BE2C (cell line): ENCODE results near the gene INPP5E.

Experiments
- DNase-seq: peaks from one replicate; pipeline ENCODE4 v3.0.0-alpha.2; 2020
- H3K27me3 ChIP-seq: fragments of 250-450 bp; sonication (Bioruptor Pico); 2 replicates; pipeline ENCODE4 v1.5.1; 2020; ENCODE audit warnings: mild to moderate bottlenecking
- H3K36me3 ChIP-seq: fragments of 250-450 bp; sonication (Bioruptor Pico); 2 replicates; pipeline ENCODE4 v1.5.1; 2020; ENCODE audit warnings: mild to moderate bottlenecking
- H3K4me1 ChIP-seq: fragments of 250-450 bp; sonication (Bioruptor Pico); 2 replicates; pipeline ENCODE4 v1.5.1; 2020
- H3K4me3 ChIP-seq: 2 replicates; pipeline ENCODE4 v1.5.1; 2011; ENCODE audit warnings: low read depth, low read length
- H3K9me3 ChIP-seq: fragments of 250-450 bp; sonication (Bioruptor Pico); 2 replicates; pipeline ENCODE4 v1.5.1; 2020
- TF ChIP-seq, protein P1 (sequence below): IDR thresholded peaks from 2 replicates; pipeline ENCODE4 v1.5.1; 2012; ENCODE audit warnings: mild to moderate bottlenecking, low read depth, low read length

The INPP5E gene

DNA sequence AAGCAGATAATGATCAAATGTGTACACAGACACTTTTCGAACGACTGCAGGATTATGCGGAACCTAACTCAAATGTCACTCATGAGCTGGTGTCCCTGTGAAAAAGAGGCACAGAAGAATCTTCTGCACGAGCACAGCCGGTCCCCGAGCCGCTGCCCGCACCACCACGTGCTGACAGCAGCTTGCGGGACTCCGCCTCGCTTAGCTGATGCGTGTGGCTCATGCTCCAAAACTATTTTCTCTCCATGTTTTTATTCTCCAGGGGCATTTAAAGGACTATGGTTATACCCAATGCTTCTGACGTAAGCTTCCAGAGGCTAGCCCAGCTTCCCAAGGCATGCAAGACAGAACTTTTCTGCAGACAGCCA is 33.7 kb upstream of the INPP5E start:
- H3K36me3 ChIP-seq = peaks cover 90% of the 10 kb centered on the region

DNA sequence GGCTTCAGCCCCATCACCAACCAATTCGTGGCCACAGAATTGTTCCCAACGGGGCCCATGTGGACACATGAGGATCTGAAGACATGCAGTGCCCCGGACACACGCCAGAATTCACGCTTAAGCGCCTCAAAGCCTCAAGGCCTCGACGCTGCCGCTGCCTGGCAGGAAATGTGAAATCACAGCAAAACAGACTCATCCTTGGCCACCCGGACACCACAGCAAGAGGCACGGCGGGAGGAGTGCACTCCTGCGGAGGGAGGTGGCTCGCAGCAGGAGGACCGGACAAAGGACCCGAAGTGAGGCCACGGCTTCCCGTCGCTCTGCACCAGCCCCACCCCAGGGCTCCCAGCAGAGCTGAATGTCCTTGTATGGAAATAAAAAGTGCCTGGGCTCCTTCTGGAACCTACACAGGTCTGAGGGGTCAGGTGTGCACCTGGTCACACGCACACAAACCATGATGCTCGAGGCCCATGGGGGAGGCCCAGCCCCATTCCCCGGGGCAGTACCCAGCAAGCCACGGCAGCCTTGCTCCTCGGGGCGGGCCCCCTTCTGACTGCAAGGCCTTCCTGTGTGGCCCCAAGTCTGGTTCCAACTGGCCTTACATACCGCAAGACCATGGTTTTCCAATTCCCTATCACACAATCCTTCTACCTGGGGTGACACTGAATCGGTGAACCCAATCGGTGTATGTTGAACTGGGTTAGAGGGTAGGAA is 33.2 kb upstream of the INPP5E start:
- H3K9me3 ChIP-seq = no peaks in the 10 kb centered on the region
- no peak for DNase-seq
- peaks cover 93% of the 10 kb centered on the region for H3K36me3 ChIP-seq
- H3K27me3 ChIP-seq = no peaks in the 10 kb centered on the region
- TF ChIP-seq, protein P1, sequence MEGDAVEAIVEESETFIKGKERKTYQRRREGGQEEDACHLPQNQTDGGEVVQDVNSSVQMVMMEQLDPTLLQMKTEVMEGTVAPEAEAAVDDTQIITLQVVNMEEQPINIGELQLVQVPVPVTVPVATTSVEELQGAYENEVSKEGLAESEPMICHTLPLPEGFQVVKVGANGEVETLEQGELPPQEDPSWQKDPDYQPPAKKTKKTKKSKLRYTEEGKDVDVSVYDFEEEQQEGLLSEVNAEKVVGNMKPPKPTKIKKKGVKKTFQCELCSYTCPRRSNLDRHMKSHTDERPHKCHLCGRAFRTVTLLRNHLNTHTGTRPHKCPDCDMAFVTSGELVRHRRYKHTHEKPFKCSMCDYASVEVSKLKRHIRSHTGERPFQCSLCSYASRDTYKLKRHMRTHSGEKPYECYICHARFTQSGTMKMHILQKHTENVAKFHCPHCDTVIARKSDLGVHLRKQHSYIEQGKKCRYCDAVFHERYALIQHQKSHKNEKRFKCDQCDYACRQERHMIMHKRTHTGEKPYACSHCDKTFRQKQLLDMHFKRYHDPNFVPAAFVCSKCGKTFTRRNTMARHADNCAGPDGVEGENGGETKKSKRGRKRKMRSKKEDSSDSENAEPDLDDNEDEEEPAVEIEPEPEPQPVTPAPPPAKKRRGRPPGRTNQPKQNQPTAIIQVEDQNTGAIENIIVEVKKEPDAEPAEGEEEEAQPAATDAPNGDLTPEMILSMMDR = no peak
- H3K4me3 ChIP-seq = no peak overlapping the region
- H3K4me1 ChIP-seq = no peaks in the 10 kb centered on the region

More for the DNA sequence above, 33.7 kb upstream of the INPP5E start:
- TF ChIP-seq, protein P1 = no peak
- H3K4me1 ChIP-seq = no peaks in the 10 kb centered on the region
- H3K9me3 ChIP-seq = no peaks in the 10 kb centered on the region
- no peak for DNase-seq
- H3K27me3 ChIP-seq = no peaks in the 10 kb centered on the region
- no peak overlapping the region for H3K4me3 ChIP-seq

DNA sequence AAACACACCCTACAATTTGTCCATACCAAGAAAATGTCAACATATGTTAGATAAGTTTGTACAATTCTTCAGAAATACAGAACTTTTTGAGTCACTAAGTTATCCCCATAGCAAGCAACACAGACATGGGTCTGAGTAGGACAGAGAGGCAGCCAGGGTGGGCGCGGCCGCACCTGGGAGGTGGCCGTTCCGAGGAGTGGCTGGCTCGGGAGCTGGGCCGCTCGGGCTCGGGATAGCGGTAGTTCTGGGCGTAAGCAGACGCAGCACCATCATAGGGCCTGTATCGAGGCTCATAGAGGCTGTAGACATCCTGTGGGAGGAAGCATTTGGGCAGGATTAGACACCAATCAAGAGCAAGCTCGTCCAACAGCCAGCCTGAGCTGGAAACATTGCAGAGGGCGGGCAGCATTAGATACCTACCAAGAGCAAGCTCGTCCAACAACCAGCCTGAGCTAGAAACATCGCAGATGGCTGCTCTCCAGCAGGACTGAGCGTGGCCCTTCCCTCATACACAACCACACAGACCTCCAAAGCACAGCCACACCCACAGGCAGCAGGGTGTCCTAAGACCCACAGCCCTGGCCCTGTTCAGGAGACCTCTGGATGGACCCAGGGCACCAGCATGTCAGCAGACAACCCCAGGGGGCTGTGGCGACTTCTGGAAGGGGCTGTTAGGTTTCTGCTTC is 32.3 kb upstream of the INPP5E start:
- DNase-seq = no peak
- H3K36me3 ChIP-seq = peaks cover 90% of the 10 kb centered on the region
- no peaks in the 10 kb centered on the region for H3K9me3 ChIP-seq
- no peak overlapping the region for H3K4me3 ChIP-seq
- H3K4me1 ChIP-seq = no peaks in the 10 kb centered on the region
- H3K27me3 ChIP-seq = no peaks in the 10 kb centered on the region
- TF ChIP-seq, protein P1 = no peak

DNA sequence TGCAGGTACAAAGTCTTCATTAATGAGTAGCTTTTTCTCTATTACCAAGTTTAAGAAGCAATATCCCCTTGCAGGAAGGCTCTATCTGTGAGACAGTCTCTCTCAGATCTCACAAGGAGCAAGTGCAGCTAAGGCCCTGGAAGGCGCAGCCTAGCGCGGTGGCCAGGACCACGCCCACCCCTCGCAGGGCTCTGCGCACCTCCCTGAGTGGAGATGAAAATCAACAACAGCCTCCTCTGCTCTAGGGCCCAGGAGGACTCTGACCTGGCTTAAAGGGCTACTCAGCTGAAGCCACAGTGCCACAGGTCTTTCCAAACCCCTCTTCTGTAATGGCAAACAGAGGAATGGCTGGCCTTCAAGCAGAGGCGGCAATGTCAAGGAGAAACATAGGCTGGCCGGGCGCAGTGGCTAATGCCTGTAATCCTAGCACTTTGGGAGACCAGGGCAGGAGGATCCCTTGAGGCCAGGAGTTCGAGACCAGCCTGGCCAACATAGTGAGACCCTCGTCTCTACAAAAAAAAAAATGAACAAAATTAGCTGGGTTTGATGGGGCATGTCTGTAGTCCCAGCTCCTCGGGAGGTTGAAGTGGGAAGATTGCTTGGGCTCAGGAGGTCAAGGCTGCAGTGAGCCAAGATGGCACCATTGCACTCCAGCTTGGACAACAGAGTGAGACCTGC is 31.3 kb upstream of the INPP5E start:
- Histone ChIP-seq H3K36me3 (peaks cover 90% of the 10 kb centered on the region), H3K27me3 (no peaks in the 10 kb centered on the region), H3K4me1 (no peaks in the 10 kb centered on the region), H3K9me3 (no peaks in the 10 kb centered on the region), H3K4me3 (no peak overlapping the region)
- TF ChIP-seq, protein P1 = no peak
- no peak for DNase-seq

DNA sequence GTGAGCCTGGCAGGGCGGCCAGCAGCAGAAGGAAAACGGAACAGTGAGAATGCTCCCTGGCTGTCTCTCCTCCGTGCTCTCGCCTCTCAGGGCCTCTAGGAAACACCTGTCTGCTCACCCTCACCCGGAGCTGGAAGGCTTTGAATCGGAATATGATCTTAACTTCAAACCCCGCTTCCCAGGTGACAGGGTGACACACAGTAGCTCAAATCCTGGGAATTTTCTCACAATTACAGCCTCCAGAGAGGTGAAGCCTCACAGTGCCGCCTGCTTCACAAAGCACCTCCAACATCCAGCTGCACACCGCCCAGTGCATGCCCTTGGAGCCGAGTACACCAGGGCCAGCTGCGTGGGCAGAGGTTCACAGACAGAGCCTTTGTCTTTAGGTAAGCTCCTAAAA is 30.7 kb upstream of the INPP5E start:
- TF ChIP-seq, protein P1 = no peak
- H3K9me3 ChIP-seq = no peaks in the 10 kb centered on the region
- no peaks in the 10 kb centered on the region for H3K4me1 ChIP-seq
- H3K27me3 ChIP-seq = no peaks in the 10 kb centered on the region
- DNase-seq = no peak
- H3K36me3 ChIP-seq = peaks cover 90% of the 10 kb centered on the region
- no peak overlapping the region for H3K4me3 ChIP-seq

DNA sequence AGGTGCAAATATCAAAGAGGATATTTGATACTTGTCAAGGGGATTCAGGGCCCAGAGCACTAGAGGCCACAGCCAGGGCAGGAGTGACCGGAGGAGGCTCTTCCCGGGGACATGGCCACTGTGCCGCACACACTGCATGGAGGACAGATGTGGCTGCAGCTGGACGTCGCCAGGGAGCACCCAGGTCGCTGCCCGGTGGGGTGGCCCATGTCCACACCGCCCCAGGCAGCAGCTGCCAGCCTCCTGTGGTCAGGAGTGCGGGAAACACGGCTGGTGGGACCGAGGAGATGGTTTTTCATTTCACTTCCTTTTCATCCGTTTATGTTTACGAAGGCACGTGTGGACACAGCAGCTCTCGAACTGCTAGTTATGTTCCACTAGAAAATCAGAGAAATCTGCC is 28.1 kb upstream of the INPP5E start:
- H3K4me1 ChIP-seq = no peaks in the 10 kb centered on the region
- peaks cover 90% of the 10 kb centered on the region for H3K36me3 ChIP-seq
- H3K9me3 ChIP-seq = no peaks in the 10 kb centered on the region
- H3K4me3 ChIP-seq = no peak overlapping the region
- DNase-seq = no peak
- H3K27me3 ChIP-seq = no peaks in the 10 kb centered on the region
- TF ChIP-seq, protein P1 = no peak
